Muscle layer of colon (tissue), 2 donors: ENCODE measurements around the gene GRIK1.

Experiments
- H3K27ac ChIP-seq: one replicate; pipeline ENCODE4 v1.7.0; 2013; ENCODE audit warnings: low read depth, mild to moderate bottlenecking, low read length, moderate library complexity
- H3K27me3 ChIP-seq, 2 donors: one replicate each; pipeline ENCODE4 v1.7.0; 2013; ENCODE audit warnings: low read length in 2 of 2, mild to moderate bottlenecking in 2 of 2; ENCODE audit not compliant: insufficient read depth in 2 of 2, control insufficient read depth in 1 of 2
- H3K36me3 ChIP-seq: one replicate; pipeline ENCODE4 v1.7.0; 2013; ENCODE audit warnings: mild to moderate bottlenecking, low read length; ENCODE audit not compliant: insufficient read depth
- H3K4me1 ChIP-seq: one replicate; pipeline ENCODE4 v1.7.0; 2013; ENCODE audit warnings: mild to moderate bottlenecking, low read length; ENCODE audit not compliant: insufficient read depth
- H3K4me3 ChIP-seq, 2 donors: one replicate each; pipeline ENCODE4 v1.7.0; 2013; ENCODE audit warnings: low read length in 2 of 2, low read depth in 1 of 2, mild to moderate bottlenecking in 1 of 2, moderate library complexity in 1 of 2
- H3K9ac ChIP-seq: one replicate; pipeline ENCODE4 v1.7.0; 2013; ENCODE audit warnings: low read length
- H3K9me3 ChIP-seq: one replicate; pipeline ENCODE4 v1.7.0; 2013; ENCODE audit warnings: mild to moderate bottlenecking, low read length
- donor health status: abdominal sarcoma.
- donor health status: Adenocarcinoma of cecum.

Gene GRIK1

DNA sequence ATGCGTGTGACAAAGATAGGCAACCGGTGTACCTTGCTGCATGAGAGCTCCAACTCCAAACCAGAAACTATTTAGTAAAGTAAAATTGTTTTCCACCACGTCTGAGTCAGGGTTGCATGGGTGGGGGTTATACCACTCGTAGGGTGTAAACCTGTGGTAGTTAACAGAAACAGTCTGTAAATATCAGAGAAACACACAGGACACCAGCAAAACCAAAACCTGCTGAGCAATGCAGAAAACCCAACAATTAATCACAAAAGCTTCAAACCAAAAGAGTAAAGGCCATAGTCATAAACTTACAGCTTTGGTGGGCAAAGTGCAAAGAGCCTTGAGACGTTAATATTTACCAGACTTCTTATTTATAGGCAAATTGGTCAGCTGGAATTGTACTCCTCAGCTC, 358.4 kb downstream of the GRIK1 start:
- Histone ChIP-seq H3K27me3 (no peaks in the 10 kb centered on the region), H3K27ac (no peak overlapping the region), H3K36me3 (no peaks in the 10 kb centered on the region), H3K4me1 (no peaks in the 10 kb centered on the region), H3K9me3 (no peaks in the 10 kb centered on the region), H3K4me3 (no peak overlapping the region), H3K9ac (no peak overlapping the region)

DNA sequence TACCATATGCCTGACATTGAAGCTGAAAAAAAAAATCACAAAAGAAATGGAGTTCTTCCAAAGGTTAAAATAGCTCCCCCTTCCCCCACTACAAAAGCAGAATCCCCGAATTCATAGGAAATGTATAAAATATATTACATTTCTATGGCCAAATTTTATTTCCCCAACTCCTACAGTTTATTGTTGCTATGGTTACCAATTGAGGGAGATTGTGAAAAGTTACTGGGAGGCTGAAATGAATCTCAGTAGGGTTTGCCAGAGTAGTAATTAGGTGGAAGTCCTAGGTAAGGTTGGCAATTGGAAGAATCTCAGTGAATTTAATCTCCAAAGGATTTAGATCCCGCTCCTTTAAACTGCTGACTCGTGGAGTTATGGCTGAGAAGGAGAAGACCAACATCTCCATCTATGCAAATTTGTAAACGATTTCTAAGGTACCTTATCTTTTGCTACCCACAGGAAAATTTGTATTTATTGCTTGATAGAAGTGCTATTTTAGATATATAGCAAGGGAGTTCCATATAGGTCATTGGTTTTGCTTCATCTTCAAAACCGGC, 359.0 kb downstream of the GRIK1 start:
- Histone ChIP-seq H3K4me1 (no peaks in the 10 kb centered on the region), H3K36me3 (no peaks in the 10 kb centered on the region), H3K9me3 (no peaks in the 10 kb centered on the region), H3K27ac (no peak overlapping the region), H3K9ac (no peak overlapping the region), H3K27me3 (no peaks in the 10 kb centered on the region), H3K4me3 (no peak overlapping the region)

DNA sequence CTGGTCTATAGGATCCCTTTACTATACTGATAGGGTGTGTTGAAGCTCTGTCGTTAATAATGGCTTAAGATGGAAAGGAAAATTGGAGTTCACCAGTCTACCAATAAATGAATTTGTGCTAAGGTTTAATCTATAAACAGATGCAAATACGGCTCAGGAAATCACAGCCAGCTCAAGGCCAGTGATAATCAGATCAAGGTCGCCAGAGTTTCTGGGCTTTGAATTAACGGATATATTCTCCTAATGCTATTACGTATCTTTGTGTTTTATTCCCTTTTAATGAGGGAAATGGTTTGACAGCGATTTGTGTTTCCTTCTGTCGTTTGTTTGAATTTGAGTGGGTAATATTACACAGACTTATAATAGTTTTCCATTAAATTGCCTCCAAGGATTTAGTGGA, 361.5 kb downstream of the GRIK1 start:
- Histone ChIP-seq H3K9me3 (no peaks in the 10 kb centered on the region), H3K9ac (no peak overlapping the region), H3K4me3 (no peak overlapping the region), H3K36me3 (no peaks in the 10 kb centered on the region), H3K27ac (no peak overlapping the region), H3K27me3 (no peaks in the 10 kb centered on the region), H3K4me1 (no peaks in the 10 kb centered on the region)

DNA sequence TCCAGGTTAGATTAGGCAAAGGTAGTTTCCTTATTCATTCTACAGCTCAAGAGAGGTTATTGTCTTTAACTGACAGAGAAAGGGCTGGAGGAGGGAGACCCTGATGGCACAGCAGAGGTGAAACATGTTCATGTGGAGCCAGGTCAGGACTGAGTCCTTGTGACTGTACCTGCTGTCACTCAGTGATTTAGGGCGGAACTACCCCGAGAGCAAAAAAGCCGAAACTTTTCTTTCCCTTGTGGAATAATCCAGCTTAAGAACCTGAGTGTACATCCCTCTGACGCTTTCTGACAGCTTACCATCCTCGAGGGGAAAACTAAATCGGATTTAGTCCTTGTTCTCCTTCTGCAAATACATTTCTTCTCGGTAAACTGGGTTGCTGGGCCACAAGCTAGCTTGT, 367.8 kb downstream of the GRIK1 start:
- Histone ChIP-seq H3K9me3 (no peaks in the 10 kb centered on the region), H3K9ac (no peak overlapping the region), H3K4me3 (no peak overlapping the region), H3K27ac (no peak overlapping the region), H3K36me3 (no peaks in the 10 kb centered on the region), H3K27me3 (no peaks in the 10 kb centered on the region), H3K4me1 (no peaks in the 10 kb centered on the region)

DNA sequence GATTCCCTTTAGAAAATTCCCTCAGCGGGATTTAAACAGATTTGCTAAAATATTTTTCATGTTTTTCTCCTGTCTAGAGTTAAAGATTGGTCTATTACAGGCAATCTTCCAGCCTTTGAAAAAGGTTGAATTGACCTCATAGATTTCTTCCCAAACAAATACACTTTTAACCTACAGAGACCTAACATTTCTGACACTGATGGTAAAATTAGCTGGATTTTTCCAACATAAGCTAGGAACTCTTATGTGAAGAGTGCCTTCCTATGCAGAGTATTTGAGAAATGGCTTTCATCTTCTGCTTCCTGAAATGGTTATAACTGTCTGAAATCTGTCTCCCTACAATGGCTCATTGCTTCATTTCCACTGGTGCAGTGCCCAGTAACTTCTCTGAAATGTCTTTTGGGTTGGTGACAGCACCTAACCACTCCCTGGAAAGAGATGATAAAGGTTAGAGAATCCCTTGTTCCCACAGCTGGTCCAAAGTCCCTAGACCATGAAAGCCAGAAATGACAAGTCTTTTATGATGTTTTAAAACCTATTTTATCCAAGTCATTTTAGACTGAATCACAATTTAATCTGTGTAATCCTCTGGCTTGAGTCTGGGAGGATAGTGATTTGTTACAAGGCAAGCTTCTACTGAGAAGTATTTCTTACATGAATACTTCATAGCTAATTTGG, 371.6 kb downstream of the GRIK1 start:
- H3K9me3 ChIP-seq = no peaks in the 10 kb centered on the region
- H3K9ac ChIP-seq = no peak overlapping the region
- no peaks in the 10 kb centered on the region for H3K4me1 ChIP-seq
- no peak overlapping the region for H3K27ac ChIP-seq
- H3K4me3 ChIP-seq = no peak overlapping the region
- no peaks in the 10 kb centered on the region for H3K36me3 ChIP-seq
- no peaks in the 10 kb centered on the region for H3K27me3 ChIP-seq

DNA sequence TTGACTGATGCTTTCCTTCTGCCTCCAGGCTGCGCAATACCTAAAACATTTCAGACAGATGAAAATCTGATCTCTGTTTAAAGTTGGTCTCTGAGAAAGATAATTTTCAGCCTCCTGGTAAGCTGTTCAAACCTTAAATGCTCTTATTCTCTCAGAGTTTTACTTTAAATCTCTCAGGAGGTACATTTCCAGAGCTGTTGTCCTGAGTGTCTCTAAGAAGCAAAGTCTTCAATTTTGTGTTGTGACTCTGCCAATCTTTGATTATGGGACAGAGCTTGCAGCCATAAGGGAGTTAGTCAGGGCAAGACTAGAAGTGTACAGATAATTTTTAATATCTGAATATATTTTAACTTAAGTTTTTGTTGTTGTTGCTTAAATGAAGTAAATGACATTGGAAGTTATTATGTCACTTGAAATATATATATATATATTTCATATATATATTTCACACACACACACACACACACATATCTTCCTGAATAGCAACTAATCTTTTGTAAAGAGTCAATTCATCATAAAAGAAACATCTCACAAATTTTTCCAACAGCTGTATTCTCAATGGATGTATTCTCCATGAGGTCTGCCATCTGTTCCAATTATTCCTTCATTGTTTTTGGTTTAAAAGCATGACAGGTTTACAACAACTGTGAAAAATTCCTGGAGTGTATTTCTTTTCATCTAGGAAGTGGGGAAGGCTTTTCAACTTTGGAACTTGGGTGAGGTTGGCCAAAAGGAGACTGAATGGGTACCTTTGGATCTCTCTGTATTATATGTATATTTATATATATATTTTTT, 381.7 kb downstream of the GRIK1 start:
- no peaks in the 10 kb centered on the region for H3K4me1 ChIP-seq
- no peaks in the 10 kb centered on the region for H3K36me3 ChIP-seq
- H3K4me3 ChIP-seq = no peak overlapping the region
- no peak overlapping the region for H3K9ac ChIP-seq
- no peaks in the 10 kb centered on the region for H3K27me3 ChIP-seq
- H3K27ac ChIP-seq = no peak overlapping the region
- no peaks in the 10 kb centered on the region for H3K9me3 ChIP-seq

DNA sequence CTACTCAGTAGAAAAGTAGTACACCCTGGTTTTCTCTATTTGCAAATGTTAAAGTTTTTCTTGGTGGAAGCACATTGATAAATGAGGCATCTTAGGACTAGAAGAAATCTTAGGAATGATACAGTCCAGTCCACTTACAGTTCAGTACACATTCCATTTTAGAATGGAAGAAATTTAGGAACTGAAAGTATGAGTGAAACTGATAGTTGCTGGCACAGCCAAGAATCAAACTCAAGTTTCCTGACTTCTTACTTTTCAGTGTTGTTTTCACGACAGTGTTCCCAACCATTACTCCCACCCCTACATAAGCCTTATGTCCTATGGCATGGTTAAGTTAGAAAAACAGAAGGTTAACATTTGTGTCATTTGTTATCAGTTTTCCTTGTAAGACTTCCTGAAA, 382.6 kb downstream of the GRIK1 start:
- H3K9ac ChIP-seq = no peak overlapping the region

DNA sequence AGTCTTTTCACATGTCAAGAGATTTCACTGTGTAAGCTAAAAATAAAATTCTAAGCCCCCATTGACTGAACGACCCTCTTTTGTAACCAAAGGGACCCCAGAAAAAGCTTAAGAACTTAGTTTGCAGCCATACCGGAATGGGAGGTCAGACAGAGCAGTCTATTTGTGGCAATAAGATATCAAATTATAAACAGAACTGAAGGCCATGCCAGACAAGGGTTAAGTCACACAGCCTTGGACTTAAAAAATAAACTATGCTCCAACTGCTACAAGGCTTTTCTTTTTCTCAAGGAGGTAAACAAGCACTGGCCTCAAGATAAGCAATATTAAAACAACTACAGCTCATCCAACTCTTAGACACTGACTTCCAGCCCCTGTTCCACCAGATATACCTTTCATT, 384.2 kb downstream of the GRIK1 start:
- no peak overlapping the region for H3K9ac ChIP-seq
- no peak overlapping the region for H3K27ac ChIP-seq
- H3K4me3 ChIP-seq = no peak overlapping the region
- H3K27me3 ChIP-seq = no peaks in the 10 kb centered on the region
- no peaks in the 10 kb centered on the region for H3K9me3 ChIP-seq
- H3K4me1 ChIP-seq = no peaks in the 10 kb centered on the region
- no peaks in the 10 kb centered on the region for H3K36me3 ChIP-seq

More for the DNA sequence above, 382.6 kb downstream of the GRIK1 start:
- Histone ChIP-seq H3K4me3 (no peak overlapping the region), H3K9me3 (no peaks in the 10 kb centered on the region), H3K4me1 (no peaks in the 10 kb centered on the region), H3K36me3 (no peaks in the 10 kb centered on the region), H3K27ac (no peak overlapping the region), H3K27me3 (no peaks in the 10 kb centered on the region)

DNA sequence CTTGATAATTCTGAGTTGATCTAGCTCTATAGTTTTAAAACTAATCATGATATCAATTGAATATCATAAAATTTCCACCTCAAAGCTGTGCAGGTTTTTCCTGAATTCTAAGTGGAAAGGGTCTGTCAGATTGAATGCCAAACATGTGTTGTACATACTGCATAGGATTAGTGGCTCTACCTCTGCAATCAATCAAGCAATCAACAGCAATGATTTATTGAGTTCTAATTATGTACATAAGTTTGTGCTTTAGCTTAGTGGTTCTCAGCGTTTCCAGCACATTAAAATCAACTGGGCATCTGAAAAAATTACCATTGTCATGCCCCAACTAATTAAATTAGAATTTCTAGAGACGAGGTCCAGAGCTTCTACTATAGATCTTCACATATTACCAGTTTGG, 389.6 kb downstream of the GRIK1 start:
- Histone ChIP-seq H3K27ac (no peak overlapping the region), H3K36me3 (no peaks in the 10 kb centered on the region), H3K4me1 (no peaks in the 10 kb centered on the region), H3K4me3 (no peak overlapping the region), H3K9me3 (no peaks in the 10 kb centered on the region), H3K27me3 (no peaks in the 10 kb centered on the region), H3K9ac (no peak overlapping the region)

DNA sequence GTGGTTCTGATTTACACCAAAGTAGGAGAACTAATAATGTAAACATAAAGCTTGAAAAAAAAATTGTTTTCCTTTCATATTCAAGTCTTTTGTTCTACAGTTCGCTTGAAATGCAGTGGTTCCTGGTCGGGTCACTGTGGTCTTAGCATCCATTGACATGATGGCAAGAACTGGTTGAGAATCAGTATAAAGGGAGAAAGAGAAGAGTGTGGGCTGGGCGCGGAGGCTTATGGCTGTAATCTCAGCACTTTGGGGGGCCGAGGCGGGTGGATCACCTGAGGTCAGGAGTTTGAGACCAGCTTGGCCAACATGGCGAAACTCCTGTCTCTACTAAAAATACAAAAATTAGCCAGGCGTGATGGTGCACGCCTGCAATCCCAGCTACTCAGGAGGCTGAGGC, 390.2 kb downstream of the GRIK1 start:
- Histone ChIP-seq H3K4me1 (no peaks in the 10 kb centered on the region), H3K4me3 (no peak overlapping the region), H3K36me3 (no peaks in the 10 kb centered on the region), H3K9ac (no peak overlapping the region), H3K9me3 (no peaks in the 10 kb centered on the region), H3K27ac (no peak overlapping the region), H3K27me3 (no peaks in the 10 kb centered on the region)

DNA sequence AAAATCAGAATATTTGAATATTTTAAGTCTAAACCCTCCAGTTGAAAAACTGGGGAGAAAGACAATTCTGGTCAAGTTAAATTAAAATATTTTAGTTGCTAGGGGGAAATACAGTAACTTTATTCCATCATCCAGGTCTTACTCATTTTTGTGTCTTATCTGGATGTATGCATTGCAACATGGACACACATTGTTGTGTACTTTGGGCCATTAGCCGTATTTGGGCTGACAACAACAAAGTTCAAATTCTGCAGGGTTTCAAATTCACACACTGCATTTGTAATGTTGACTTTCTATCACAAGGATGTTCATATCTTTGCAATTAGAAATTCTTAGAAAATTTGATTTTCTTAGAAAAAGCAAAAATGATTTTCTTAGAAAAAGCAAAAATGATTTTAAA, 391.8 kb downstream of the GRIK1 start:
- Histone ChIP-seq H3K27ac (no peak overlapping the region), H3K9ac (no peak overlapping the region), H3K4me1 (no peaks in the 10 kb centered on the region), H3K9me3 (no peaks in the 10 kb centered on the region), H3K27me3 (no peaks in the 10 kb centered on the region), H3K4me3 (no peak overlapping the region), H3K36me3 (no peaks in the 10 kb centered on the region)
